COR-L47 (cell line): ENCODE measurements around the gene ATG14.
"Not testable (repeated sequence)": the region's sequence is repeated elsewhere in the genome, so short reads cannot be mapped to it uniquely, and the experiment has no call there.

Source experiments
- DNase-seq: peaks from one replicate; lab custom pipeline; 2025; lab: John Stamatoyannopoulos, UW

Gene ATG14

DNA sequence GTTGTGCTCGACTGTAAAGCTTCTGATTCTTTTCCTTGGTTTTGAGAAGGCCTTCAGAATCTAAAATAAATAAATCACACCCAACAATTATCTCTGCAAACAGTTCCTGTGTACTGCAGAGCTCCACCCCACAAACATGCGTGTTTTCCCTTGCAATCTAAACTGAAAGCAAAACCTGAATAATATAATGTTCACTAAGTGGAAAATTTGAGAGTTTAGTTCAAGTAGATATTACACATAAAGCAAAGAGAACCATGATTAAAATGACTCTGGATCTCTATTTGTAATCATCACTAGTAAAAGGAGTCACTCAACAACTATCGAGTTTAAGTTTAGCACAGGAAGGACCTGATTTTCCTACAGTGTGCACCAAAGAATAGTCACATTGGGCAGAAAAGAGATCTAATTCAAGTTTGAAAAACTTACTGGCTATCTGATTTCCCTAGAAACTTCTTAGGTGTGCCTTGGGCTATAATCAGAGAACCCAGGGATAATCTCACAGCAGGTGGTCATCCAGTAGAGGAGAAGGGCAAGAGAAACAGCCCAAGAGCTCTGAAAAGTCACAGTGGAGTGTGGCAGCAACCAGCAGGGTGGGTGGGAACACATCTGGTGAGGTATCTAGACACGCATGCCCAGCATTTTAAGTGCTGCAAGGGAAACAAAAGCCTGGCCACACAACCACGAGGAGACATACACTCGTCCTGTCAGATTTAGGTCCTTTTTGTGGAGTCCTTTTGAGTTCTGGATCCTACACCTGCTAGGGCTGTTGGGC is 25.4 kb downstream of the ATG14 start:
- DNase-seq: no peak

DNA sequence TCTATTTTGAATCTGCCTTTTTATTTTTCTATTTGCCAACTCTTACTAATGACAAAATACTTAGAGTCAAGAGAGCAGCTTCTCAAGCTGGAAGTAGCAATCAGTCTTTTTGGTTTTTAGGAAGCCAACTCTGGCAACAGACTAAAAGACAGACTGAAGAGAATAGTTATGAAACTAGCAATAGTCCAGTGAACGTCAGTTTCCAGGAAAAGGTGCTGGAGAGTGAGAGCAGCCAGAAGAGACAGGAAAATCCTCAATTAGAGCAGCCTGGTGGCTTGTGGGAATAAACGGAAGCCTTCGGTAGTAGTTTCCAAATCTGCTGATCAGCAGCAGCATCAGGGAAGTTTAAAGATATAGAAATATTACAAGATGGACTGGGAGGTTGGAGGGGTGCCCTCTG is 27.1 kb downstream of the ATG14 start:
- DNase-seq: no peak

DNA sequence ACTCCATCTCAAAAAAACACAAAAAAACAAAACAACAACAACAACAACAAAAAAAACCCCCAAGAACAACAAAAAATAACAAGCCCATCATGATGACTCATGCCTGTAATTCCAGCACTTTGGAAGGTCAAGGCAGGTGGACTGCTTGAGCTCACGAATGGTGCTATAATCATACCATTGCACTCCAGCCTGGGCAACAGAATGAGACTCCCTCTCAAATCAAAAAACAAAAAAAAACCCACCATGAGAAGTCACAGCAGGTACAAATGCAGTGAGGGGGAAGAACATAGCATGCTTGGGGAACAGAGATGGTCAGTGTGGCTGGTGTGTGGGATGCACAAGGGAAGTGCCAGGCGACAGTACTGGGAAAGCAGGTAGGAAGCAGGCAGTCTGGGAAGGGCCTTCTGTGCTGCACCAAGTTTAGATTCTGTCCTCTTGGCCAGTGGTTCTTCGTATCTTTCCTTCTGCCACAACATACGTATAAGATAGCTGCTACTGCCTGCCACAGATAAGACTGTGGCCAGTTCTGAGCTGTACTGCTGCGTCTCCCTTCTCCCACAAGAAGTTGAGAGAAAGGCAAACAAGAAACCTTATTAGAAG is 28.0 kb downstream of the ATG14 start:
- DNase-seq: no peak

DNA sequence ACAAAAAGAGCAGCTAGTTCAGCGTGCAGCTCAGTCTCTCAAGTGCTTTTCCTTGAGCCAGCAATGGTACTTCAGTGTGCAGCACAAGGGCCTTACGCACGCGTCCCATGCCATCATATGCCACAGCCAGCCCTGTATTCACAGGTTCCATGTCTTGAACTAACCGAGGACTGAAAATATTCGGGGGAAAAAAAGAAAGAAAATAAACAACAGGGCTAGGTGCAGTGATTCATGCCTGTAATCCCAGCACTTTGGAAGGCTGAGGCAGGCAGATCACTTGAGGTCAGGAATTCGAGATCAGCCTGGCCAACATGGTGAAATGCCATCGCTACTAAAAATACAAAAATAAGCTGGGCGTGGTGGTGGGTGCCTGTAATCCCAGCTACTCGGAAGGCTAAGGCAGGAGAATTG is 28.6 kb downstream of the ATG14 start:
- not testable (repeated sequence) for DNase-seq

DNA sequence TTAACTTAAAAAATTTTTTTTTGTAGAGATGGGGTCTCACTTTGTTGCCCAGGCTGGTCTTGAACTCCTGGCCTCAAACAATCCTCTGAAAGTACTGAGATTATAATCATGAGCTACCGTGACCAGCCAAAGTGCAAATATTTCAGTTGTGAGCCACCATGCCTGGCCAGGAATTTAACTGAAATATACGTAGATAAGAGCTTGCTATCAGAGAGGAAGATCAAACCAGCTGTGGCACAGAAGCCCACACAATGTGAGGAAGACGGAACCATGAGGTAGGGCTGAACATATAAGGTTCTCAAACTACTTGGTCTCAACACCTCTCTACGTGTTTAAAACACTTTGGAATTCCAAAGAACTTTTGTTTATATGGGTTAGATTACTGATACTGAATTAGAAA is 29.1 kb downstream of the ATG14 start:
- DNase-seq: no peak

DNA sequence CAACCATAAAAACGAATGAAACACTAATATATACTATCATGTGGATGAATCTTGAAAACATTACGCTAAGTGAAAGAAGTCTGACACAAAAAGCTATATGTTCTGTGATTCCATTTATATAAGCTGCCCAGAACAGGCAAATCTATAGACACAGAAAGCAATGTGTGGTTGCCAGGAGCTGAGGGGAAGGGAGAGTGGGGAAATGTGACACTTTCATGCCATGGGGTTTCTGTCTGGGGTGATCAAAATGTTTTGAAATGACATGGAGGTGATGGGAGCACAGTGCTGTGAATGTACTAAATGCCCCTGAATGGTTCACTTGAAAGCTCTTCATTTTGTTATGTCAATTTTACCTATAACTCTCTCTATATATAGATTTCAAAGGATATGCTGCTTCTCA is 30.1 kb downstream of the ATG14 start:
- no peak for DNase-seq

DNA sequence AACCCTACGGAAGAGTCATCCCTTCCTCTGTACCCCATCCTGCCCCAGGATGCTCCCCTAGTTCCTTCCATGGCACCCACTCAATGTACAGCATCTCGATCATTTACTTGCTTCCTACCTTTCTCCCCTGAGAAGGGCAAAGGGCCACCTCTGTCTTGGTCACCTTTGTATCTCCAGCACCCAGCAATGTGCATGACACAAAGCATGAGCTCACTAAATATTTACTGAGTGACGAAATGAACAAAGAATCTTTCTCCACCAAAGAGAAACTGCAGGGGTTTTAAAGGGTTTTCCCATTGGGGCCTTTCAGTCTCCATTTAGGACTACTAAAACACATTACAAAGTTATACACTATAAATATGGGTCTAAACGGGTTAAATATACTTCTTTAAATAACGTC is 30.6 kb downstream of the ATG14 start:
- no peak for DNase-seq

DNA sequence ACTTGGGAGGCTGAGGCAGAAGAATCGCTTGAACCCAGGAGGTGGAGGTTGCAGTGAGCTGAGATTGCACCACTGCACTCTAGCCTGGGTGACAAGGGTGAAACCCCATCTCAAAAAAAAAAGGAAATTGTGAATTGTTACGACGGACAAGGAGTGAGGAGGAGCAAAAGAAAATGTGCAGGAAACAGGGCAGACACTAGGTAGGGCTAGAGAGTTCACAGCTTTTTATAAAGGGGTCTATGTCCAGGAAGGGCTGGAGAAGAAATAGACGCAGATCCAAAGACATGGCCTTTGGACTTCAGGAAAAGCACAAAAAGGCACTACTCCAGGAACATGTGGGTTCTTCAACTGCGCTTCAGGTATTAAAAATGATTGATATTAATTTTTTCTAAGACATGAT is 34.4 kb downstream of the ATG14 start:
- DNase-seq: no peak

DNA sequence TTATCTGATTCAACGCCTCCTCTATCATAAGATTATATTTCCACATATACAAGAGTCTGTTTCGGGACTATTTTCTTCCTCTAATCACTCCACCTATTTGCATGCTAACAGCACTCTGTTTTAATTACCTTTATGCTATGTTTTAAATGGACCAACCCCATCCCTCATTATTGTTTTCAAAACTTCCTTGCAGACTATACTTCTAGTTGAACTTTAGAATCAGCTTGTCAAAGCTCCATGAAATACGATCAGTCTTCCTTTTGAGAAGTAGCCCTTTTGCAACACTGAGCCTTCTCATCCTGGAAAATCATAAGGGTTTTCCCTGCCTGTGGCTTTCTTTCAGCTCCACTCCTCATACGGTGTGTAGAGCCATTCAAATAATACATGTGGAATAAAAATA is 36.9 kb downstream of the ATG14 start:
- no peak for DNase-seq

DNA sequence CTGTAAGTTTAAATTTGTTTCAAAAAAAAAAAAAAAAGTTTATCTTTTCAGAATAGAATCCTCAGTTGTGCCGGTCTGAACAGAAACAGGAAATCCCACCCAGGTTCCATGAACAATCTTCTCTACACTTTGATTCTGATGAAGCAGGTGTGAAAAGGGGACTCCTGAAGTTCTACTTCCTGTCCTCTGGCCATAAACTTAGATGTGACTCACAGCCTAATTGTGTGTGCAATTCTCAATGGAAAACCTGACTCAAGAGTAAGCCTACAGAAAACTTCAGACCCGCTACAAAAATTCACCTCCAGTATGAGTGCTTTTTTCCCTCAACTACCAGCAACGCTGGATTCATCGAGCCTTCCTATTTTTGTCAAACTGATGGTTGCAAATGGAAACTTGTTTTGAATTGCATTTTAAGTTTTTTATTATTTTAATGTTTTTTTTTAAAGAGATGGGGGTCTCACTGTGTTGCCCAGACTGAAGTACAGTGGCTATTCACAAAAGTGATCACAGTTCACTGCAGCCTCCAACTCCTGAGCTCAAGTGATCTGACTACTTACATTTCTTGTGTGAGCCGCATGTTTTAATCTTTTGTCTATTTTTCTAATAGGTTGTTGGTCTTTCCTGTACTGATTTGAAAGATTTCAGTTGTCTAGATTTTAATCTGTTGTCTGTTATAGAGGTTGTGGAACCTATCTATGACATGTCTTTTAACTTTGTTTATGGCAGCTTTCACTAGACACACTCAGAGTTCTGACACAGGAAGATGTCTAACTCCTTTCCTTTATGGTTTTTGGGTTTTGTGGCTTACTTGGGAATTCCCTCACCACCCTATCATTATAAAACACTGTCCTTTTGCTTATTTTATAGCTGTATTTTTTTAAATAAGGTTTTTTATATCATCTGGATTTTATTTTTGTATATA is 37.6 kb downstream of the ATG14 start:
- DNase-seq: no peak

DNA sequence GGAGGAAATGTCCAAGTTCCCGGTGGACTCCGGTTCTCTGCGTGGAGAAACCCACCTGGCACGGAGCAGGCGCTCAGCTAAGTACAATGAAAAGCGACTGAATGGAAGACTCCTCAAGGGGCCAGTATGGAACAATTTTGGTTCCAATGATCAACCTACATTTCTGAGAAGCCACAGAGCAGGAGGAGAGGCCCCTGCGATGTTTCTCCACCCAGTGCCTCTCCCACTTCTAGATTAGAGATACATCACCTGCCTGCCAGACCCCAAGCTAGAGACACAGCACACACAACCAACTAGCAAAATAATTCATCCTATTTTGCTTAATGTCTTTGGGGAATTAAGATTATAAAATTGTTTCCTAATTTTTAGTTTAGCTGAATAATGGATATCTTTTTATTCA is 38.8 kb downstream of the ATG14 start:
- no peak for DNase-seq

DNA sequence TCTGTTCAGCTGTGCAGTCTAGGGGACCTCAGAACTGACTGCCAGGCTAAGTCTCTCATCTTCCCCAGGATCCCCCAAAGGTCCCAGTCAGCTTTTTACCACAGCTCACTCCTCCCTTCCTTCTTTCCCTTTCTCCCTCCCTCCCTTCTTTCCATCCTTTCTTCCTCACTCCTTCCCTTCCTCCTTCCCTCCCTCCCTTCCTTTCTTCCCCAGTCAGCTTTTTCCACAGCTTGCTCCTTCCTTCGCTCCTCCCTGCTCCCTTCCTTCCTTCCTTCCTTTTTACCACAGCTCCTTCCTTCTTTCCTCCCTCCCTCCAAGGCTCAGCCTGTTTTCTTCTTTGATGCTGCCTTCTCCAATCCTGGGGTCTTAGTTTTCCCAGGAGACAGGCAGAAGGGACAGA is 39.2 kb downstream of the ATG14 start:
- no peak for DNase-seq

DNA sequence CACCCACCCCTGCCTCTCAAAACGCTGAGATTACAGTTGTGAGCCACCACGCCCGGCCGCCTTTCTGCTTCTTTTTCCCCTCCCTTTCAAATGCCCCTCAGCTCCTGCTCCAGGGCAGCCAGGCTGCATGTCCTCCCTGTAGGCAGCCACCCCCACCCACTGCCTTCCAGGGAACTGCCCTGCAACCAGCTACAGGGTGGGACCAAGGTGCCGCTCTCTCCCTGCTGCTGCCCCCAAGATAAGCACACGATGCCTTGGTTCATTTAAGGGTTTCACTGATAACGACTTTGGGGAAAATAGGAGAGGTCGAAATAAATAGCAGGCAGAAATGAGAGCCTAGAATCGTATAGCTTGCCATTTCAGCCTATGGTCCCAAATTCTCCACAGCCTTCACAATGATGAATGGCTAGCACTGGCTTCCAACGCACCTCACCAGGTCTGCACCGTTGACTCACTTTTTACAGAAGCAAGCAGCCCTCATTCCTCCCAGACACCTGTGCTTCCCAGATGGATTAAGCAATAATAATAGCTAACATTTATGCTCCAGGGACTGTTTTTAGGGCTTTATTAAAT is 40.7 kb downstream of the ATG14 start:
- no peak for DNase-seq

DNA sequence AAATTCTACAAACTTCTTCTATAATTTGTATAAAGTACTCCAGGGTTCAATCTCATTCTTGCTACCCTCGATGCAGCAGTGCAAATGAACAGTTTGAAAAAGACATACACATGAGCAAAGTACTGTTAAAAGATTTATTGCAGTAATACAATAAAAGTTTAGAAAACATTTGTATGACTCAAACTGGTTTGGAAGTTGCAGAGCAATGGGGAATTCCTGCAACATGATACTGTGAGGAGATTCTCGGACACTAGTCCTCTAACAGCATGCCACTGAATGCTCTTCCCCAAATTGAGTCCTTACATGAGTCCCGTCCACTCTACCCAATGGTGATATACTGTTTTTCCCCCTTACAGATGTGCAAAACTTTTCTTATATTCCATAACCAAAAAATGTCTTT is 45.4 kb downstream of the ATG14 start:
- DNase-seq: no peak

DNA sequence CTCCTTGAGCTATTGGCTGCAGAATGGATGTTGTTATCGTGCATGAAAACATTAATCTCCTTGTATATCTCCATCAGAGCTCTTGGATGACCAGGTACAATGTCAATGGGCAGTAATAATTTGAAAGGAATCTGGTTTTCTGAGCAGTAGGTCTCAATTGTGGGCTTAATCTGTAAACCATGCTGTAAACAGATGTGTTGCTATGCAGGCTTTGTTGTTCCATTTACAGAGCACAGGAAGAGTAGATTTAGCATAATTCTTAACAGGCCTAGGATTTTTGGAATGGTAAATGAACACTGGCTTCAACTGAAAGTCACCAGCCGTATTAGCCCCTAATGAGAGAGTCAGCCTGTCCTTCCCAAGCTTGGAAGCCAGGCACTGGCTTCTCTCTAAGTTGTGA is 50.4 kb downstream of the ATG14 start:
- DNase-seq: no peak

DNA sequence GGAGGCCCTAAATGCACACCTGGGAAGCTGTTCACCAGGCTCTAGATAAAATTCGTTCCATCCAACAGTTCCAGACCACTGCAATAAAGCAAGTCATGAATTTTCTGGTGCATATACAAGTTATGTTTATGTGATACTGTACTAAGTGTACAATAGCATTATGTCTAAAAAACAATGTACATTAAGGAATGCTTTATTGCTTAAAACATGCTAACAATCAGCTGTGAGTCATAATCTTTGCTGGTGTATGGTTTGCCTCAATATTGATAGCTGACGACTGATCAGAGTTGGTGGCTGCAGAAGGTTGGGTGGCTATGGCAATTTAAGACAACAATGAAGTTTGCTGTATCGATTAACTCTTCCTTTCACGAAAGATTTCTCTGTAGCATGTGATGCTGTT is 52.3 kb downstream of the ATG14 start:
- DNase-seq: no peak

DNA sequence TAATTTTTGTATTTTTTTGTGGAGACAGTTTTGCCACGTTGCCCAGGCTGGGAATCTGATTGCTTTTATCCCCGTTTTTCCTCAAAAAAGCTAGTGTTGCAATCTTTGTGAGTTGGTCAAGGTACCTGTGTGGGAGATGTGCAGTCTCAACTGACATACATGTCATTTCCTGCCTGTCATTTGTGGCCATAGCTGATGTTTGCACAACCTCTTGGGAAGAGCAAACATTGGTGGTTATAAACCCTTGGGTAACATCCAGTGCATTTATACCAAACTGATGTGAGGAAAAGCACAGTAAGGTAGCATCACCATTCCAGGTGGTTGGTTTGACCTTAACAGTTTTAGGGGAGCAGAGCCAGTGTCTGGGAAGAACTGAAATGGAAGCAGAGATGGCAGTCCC is 54.7 kb downstream of the ATG14 start:
- DNase-seq: no peak

DNA sequence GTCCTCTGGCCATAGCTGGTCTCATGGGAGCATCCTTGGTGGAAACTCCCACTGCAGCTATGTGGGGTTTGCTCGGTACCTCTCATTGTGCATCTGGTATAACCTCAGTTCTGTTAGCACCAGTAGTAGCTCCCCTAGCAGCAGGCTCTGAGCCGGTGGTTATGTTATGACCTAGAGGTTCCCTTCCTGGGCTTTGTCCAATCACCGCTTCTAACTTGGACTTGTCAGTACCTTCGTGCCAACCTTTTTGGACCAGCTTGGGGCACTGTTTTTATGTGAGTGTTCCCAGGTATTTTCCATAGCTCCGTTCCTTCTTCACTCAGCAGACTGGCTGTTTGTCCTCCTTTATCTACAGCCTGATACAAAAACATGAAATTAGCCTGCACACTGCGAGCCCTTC is 55.7 kb downstream of the ATG14 start:
- DNase-seq: no peak

DNA sequence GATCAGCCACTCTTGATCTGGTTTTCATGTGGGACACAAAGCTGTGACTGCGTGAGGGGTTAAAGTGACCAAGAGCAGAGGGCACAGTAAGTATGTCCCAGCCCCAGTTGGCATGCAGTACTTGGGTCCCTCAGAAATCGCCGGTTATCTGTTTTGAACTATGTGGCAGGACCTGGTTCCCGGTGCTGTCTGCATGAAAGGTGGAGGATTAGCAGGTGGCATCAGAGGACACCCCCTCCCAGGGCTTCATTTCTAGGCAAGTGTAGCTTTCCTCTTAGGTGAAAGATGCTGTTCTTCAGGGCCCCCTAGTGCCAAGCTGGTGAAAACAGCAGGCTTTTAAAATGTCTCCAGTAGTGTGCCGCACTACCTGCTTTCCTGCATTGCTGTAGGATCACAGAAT is 57.1 kb downstream of the ATG14 start:
- DNase-seq: peak; percentile 82

DNA sequence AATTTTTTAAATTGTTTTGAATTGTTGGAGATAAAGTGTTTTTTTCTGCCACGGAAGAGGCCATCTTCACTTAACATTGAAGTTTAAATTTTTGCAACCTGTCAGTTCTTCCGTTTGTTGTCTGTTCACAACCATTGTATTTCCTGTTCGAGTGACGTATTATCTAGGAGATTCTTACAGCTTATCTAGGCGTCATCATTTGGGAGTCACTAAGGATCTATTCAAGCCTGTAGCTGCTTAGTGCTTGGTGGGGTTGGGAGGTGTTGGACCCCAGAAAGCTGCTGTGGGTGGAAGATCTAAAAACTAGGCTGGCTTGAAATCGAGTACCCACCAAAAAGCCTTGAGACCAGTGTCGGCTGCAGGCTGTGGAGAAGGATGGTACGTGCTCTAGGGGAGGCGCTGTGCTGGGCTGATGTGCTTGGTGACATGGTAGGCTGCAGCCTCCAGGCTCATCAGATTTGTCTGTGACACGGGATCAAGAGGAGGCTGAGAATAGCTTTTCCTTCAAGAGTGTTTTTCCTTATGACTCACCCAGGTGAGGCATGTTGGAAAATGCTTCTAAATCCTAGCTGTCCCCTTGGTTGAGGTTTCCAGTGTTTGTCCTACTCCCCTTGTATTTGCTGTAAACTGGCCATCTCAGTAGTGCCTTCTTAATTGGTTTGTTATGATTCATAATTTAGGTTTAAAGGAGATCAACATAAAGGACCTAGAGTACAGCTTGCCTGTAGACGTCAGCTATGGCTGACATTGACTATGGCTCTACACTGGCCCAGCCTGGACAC is 57.8 kb downstream of the ATG14 start:
- no peak for DNase-seq

DNA sequence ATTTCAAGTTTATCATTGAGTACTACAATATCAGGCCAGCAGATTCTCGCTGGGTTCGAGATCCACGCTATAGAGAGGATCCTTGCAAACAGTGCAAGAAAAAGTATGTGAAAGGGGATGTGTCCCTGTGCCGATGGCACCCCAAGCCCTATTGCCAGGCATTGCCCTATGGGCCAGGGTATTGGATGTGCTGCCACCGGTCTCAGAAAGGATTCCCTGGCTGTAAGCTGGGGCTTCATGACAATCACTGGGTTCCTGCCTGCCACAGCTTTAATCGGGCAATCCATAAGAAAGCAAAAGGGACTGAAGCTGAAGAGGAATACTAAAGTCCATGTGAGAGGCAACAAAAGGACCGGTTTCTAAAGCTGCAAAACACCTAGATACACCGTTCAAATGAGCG is 59.4 kb downstream of the ATG14 start:
- no peak for DNase-seq

DNA sequence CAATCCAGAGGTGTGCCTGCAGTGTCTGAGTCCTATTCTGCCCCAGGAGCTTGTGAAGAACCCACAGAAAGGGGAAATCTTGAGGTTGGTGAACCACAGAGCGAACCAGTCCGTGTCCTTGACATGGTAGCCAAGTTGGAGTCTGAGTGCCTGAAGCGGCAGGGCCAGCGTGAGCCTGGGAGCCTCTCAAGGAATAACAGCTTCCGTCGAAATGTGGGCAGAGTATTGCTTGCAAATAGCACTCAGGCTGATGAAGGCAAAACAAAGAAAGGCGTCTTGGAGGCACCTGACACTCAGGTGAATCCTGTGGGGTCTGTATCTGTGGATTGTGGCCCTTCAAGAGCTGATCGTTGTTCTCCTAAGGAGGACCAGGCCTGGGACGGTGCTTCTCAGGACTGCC is 60.5 kb downstream of the ATG14 start:
- DNase-seq: no peak
